PFSK-1 (cell line): ENCODE results near the gene RCVRN.

Experiments
- FOXP2 ChIP-seq: optimal IDR thresholded peaks from 2 replicates; pipeline ENCODE3; 2011; ENCODE audit warnings: borderline replicate concordance, control low read depth, inconsistent platforms; ENCODE audit not compliant: insufficient read depth; ENCODE audit errors: extremely low read length, extremely low read depth
- POLR2AphosphoS5 ChIP-seq: IDR thresholded peaks from 2 replicates; pipeline ENCODE4 v1.6.1; 2012; ENCODE audit warnings: low read depth, mild to moderate bottlenecking, control low read depth, low read length, moderate library complexity
- SIN3A ChIP-seq: IDR thresholded peaks from 2 replicates; pipeline ENCODE4 v1.6.1; 2012; ENCODE audit warnings: mild to moderate bottlenecking, low read length, moderate library complexity, borderline replicate concordance; ENCODE audit not compliant: insufficient read depth
- TAF1 ChIP-seq: IDR thresholded peaks from 2 replicates; pipeline ENCODE4 v1.6.1; 2012; ENCODE audit warnings: low read length, control low read depth, borderline replicate concordance; ENCODE audit not compliant: insufficient read depth
- TF ChIP-seq, protein P1 (sequence below), 2 experiments: IDR thresholded peaks; 2 replicates each; pipeline versions ENCODE4 v1.6.1 to v1.8.0; 2011 to 2012; ENCODE audit warnings: low read depth in 2 of 2, low read length in 2 of 2, control low read depth in 1 of 2, inconsistent platforms in 1 of 2, mild to moderate bottlenecking in 1 of 2, moderate library complexity in 1 of 2; ENCODE audit not compliant: insufficient read depth in 1 of 2

Gene RCVRN

GRCh38 chr17:9872852-9873251 is 32.2 kb downstream of the RCVRN start:
- TF ChIP-seq FOXP2 (no peak), TAF1 (no peak), SIN3A (no peak), POLR2AphosphoS5 (no peak)
- TF ChIP-seq, protein P1, sequence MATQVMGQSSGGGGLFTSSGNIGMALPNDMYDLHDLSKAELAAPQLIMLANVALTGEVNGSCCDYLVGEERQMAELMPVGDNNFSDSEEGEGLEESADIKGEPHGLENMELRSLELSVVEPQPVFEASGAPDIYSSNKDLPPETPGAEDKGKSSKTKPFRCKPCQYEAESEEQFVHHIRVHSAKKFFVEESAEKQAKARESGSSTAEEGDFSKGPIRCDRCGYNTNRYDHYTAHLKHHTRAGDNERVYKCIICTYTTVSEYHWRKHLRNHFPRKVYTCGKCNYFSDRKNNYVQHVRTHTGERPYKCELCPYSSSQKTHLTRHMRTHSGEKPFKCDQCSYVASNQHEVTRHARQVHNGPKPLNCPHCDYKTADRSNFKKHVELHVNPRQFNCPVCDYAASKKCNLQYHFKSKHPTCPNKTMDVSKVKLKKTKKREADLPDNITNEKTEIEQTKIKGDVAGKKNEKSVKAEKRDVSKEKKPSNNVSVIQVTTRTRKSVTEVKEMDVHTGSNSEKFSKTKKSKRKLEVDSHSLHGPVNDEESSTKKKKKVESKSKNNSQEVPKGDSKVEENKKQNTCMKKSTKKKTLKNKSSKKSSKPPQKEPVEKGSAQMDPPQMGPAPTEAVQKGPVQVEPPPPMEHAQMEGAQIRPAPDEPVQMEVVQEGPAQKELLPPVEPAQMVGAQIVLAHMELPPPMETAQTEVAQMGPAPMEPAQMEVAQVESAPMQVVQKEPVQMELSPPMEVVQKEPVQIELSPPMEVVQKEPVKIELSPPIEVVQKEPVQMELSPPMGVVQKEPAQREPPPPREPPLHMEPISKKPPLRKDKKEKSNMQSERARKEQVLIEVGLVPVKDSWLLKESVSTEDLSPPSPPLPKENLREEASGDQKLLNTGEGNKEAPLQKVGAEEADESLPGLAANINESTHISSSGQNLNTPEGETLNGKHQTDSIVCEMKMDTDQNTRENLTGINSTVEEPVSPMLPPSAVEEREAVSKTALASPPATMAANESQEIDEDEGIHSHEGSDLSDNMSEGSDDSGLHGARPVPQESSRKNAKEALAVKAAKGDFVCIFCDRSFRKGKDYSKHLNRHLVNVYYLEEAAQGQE (IDR thresholded peaks at IDR 0.05; ENCODE audit: insufficient read depth in 1 of 2, low read depth in 2 of 2, low read length in 2 of 2), result no peak

GRCh38 chr17:9868552-9868951 is 36.5 kb downstream of the RCVRN start:
- TF ChIP-seq, protein P1 (IDR thresholded peaks at IDR 0.05; ENCODE audit: insufficient read depth in 1 of 2, low read depth in 2 of 2, low read length in 2 of 2), result no peak

DNA sequence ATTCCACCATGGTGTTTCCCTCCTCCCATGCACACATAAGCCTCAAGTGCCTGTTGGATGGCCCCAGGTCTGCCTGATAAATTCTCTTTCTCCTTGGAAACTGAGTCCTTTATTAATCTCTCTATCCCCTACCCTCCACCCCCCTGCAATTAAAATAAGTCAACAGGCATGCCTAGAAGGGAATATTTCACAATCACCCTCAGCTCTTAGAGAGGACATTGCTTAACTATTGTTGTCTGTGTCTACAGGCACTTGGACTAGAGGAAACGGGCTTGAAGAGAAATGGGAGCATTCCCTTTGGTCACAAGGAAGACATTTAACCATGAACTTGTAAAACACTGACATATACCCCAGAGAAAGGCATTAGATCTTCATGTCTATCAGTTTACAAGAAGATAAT is 39.5 kb downstream of the RCVRN start:
- TF ChIP-seq SIN3A, result no peak
- no peak for TF ChIP-seq TAF1
- no peak for TF ChIP-seq POLR2AphosphoS5
- TF ChIP-seq FOXP2, result no peak
- TF ChIP-seq, protein P1 (IDR thresholded peaks at IDR 0.05; ENCODE audit: insufficient read depth in 1 of 2, low read depth in 2 of 2, low read length in 2 of 2), result no peak

GRCh38 chr17:9862949-9863348 is 42.1 kb downstream of the RCVRN start:
- TF ChIP-seq, protein P1 (IDR thresholded peaks at IDR 0.05; ENCODE audit: insufficient read depth in 1 of 2, low read depth in 2 of 2, low read length in 2 of 2), result no peak
- TF ChIP-seq TAF1, result no peak
- TF ChIP-seq POLR2AphosphoS5, result no peak
- TF ChIP-seq FOXP2, result no peak
- TF ChIP-seq SIN3A, result no peak

GRCh38 chr17:9862220-9862619 is 42.9 kb downstream of the RCVRN start:
- TF ChIP-seq, protein P1 (IDR thresholded peaks at IDR 0.05; ENCODE audit: insufficient read depth in 1 of 2, low read depth in 2 of 2, low read length in 2 of 2), result no peak
- no peak for TF ChIP-seq POLR2AphosphoS5
- no peak for TF ChIP-seq TAF1
- TF ChIP-seq FOXP2, result no peak
- TF ChIP-seq SIN3A, result no peak
